Colonic mucosa (tissue), 4 donors: ENCODE results near the gene OTX1. TPM values are rescaled to one million over a fixed set of nuclear protein-coding genes. Genes with fewer than 3 reads are reported as not detected.

Experiments used
- DNase-seq: peaks from one replicate; pipeline ENCODE4 v3.0.0-alpha.2; 2020
- H3K27ac ChIP-seq: fragments of 200-600 bp; one replicate; pipeline ENCODE4 v1.8.0; 2021
- H3K27me3 ChIP-seq: fragments of 200-600 bp; one replicate; pipeline ENCODE4 v1.8.0; 2021
- H3K36me3 ChIP-seq: fragments of 200-600 bp; one replicate; pipeline ENCODE4 v1.8.0; 2021
- H3K4me1 ChIP-seq: fragments of 200-600 bp; one replicate; pipeline ENCODE4 v1.8.0; 2021; ENCODE audit warnings: mild to moderate bottlenecking
- H3K4me3 ChIP-seq: fragments of 200-600 bp; one replicate; pipeline ENCODE4 v1.8.0; 2021
- H3K9ac ChIP-seq, 2 donors: one replicate each; pipeline ENCODE4 v1.7.0; 2013; ENCODE audit warnings: control low read depth in 2 of 2, low read depth in 2 of 2, low read length in 2 of 2
- H3K9me3 ChIP-seq: fragments of 200-600 bp; one replicate; pipeline ENCODE4 v1.8.0; 2021
- intact Hi-C: fragments of 100-400 bp; cut with DNase I; formaldehyde crosslinking; loops from one replicate; pipeline ENCODE4 v1.14.1; 2022
- total RNA-seq, 2 donors: library from RNA; stranded (reverse); fragmentation: NEBNext Ultra II Directional in 1 of 2; extraction: Animal tissue kit (Norgen Biotek cat#: 25700) in 1 of 2; gene quantifications; one replicate each; pipeline ENCODE4 v1.2.1, GENCODE V29; 2021
- TF ChIP-seq, protein P1 (sequence below): fragments of 200-600 bp; IDR thresholded peaks from one replicate; pipeline ENCODE4 v1.8.0; 2022; ENCODE audit warnings: antibody characterized with exemption, mild to moderate bottlenecking
- donor health status: healthy.
- donor health status: DM: no; HTN: no; CAD: no.
- donor health status: DM: no; HTN: no; CAD: no.

Gene OTX1
- total RNA-seq, 2 donors from 2014 or later = not detected

DNA sequence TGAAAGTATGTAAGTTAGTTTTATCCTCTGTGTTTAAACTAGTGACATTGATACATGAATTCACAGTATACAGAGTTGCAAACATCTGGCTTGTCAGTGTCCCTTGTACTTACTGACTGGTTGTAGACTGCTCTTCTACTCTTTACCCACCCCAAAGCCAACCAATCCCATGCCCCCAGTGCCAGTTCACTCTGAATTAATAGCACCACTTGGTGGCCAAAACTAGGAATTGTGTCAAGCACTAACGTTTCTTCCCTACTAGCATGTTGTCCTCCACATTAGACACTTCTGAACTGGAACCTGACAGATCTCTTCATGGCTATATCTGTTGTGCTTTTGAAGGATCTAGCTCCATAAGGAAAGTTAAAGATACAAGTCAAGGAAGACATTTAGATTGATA is 27.2 kb upstream of the OTX1 start:
- DNase-seq = no peak
- H3K4me1 ChIP-seq = no peaks in the 10 kb centered on the region
- H3K36me3 ChIP-seq = no peaks in the 10 kb centered on the region

DNA sequence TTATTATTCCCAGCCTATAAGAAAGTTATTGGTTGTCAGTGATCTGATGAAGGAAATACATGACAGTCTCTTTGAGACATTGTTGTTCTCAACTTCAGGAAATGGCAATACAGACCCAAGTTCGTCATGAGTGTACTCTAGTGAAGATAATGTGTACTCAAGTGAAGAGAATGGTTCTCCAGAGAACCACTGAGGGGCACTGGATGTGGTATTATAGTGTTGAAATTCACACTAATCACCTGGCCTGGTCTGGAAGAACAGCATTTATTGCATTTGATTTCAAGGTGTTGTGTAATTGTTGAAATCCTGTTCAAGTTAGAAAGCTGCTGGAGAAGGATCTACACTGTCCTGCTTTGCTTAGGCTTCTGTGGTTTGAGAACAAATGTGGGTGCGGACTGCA is 23.4 kb upstream of the OTX1 start:
- TF ChIP-seq, protein P1, sequence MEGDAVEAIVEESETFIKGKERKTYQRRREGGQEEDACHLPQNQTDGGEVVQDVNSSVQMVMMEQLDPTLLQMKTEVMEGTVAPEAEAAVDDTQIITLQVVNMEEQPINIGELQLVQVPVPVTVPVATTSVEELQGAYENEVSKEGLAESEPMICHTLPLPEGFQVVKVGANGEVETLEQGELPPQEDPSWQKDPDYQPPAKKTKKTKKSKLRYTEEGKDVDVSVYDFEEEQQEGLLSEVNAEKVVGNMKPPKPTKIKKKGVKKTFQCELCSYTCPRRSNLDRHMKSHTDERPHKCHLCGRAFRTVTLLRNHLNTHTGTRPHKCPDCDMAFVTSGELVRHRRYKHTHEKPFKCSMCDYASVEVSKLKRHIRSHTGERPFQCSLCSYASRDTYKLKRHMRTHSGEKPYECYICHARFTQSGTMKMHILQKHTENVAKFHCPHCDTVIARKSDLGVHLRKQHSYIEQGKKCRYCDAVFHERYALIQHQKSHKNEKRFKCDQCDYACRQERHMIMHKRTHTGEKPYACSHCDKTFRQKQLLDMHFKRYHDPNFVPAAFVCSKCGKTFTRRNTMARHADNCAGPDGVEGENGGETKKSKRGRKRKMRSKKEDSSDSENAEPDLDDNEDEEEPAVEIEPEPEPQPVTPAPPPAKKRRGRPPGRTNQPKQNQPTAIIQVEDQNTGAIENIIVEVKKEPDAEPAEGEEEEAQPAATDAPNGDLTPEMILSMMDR = no peak
- no peak for DNase-seq
- intact Hi-C loops = no loop called here
- Histone ChIP-seq H3K4me1 (no peaks in the 10 kb centered on the region), H3K27me3 (no peaks in the 10 kb centered on the region), H3K27ac (no peak overlapping the region), H3K36me3 (no peaks in the 10 kb centered on the region), H3K4me3 (no peak overlapping the region), H3K9me3 (no peaks in the 10 kb centered on the region), H3K9ac (no peak overlapping the region)

More for the DNA sequence above, 27.2 kb upstream of the OTX1 start:
- Histone ChIP-seq H3K9ac (no peak overlapping the region), H3K27me3 (no peaks in the 10 kb centered on the region), H3K4me3 (no peak overlapping the region), H3K9me3 (no peaks in the 10 kb centered on the region), H3K27ac (no peak overlapping the region)
- intact Hi-C loops = no loop called here
- TF ChIP-seq, protein P1 = no peak

DNA sequence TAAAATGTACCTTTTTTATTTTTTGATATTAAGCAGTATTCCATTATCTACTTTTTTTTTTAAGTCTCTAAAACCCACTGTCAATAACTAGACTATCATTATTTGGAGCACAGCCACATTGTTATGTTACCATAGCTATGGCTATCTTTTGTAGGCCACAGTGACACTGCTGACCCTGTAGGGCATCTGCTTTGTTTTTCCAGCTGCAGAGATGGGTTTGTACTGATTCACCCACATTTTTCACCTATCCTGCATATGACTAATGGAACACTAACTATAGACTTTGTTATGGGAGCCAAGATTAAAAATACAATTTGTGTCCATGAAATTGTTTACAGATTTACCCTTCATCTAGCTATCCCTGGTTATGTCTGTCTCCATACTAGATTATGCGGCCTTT is 21.6 kb upstream of the OTX1 start:
- Histone ChIP-seq H3K9me3 (no peaks in the 10 kb centered on the region), H3K4me1 (no peaks in the 10 kb centered on the region), H3K36me3 (no peaks in the 10 kb centered on the region), H3K27me3 (no peaks in the 10 kb centered on the region), H3K4me3 (no peak overlapping the region), H3K27ac (no peak overlapping the region), H3K9ac (no peak overlapping the region)
- intact Hi-C loops = no loop called here
- TF ChIP-seq, protein P1 = no peak
- DNase-seq = no peak

DNA sequence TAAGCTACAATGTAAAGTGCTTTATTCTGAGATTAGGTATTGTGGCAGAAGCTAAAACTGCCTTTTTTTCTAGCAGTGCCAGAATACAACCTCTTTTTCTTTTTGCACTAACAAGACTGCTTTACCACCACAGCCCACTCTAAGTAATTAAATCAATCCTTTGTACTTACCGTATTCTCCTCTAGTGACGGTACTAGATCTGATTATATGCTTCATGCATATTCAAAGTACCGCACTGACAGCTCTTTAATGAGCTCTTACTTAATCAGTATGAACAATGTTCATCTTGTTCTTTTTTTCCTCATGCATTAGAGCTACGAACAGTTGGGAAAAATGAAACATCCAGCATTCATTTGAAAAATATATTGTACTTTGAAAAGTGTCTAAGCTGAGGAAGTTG is 16.1 kb upstream of the OTX1 start:
- Histone ChIP-seq H3K4me3 (no peak overlapping the region), H3K9me3 (no peaks in the 10 kb centered on the region), H3K9ac (no peak overlapping the region), H3K4me1 (no peaks in the 10 kb centered on the region), H3K36me3 (no peaks in the 10 kb centered on the region), H3K27ac (no peak overlapping the region), H3K27me3 (no peaks in the 10 kb centered on the region)
- TF ChIP-seq, protein P1 = no peak
- no peak for DNase-seq
- intact Hi-C loops = no loop called here

DNA sequence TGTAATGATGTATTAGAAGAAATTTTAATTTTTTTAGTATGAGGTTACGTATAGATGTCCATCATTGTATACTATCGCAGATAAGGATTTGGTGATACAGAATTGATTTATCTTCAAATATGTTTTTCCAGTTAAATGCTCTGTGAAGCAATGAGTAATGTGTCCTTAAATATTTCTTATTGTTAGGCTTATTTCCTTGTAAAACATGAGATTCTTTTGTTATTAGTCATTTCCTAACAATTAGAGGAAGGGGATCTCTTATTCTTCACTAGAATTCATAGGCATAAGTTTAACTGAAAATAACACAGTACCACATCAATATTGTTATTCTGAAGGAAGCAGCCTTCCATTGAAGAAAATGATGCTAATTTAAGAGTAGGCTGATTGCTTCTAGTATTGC is 15.5 kb upstream of the OTX1 start:
- DNase-seq = no peak
- Histone ChIP-seq H3K9ac (no peak overlapping the region), H3K27me3 (no peaks in the 10 kb centered on the region), H3K36me3 (no peaks in the 10 kb centered on the region), H3K4me1 (no peaks in the 10 kb centered on the region), H3K4me3 (no peak overlapping the region), H3K27ac (no peak overlapping the region), H3K9me3 (no peaks in the 10 kb centered on the region)
- TF ChIP-seq, protein P1 = no peak
- intact Hi-C loops = no loop called here

DNA sequence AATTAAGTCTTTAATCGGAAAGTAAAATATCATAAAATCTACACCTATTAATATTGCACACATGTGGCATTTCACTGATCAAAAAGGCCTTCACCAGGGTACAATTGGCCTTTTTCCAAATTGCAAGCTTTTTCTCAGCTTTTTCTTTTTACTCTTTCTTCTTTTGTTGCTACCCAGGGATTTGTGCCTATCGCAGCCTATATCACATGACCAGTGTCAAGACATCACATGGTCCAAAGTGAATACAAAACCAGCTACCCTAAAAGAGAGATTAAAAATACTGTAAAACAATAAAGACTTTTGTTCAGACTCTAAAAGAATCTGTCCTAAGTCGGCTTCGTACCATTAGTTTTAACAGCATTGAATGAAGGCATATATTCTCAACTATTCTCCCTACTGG is 15.0 kb upstream of the OTX1 start:
- Histone ChIP-seq H3K4me1 (no peaks in the 10 kb centered on the region), H3K9ac (no peak overlapping the region), H3K27ac (no peak overlapping the region), H3K36me3 (no peaks in the 10 kb centered on the region), H3K4me3 (no peak overlapping the region), H3K9me3 (no peaks in the 10 kb centered on the region), H3K27me3 (no peaks in the 10 kb centered on the region)
- DNase-seq = no peak
- TF ChIP-seq, protein P1 = no peak
- intact Hi-C loops = no loop called here
